Left ventricle myocardium superior (tissue), 1 donor: Measurements from ENCODE around the gene FRMD6. TPM values are rescaled to one million over a fixed set of nuclear protein-coding genes. Genes with fewer than 3 reads are reported as not detected.
"Not testable (repeated sequence)": the region's sequence is repeated elsewhere in the genome, so short reads cannot be mapped to it uniquely, and the experiment has no call there.

Experiments
- ATAC-seq: fragments of 200-7000 bp; cut with Tn5 transposase; one replicate; pipeline ENCODE4 v1.9.1; 2020; ENCODE audit warnings: mild to moderate bottlenecking, moderate library complexity
- DNase-seq: peaks from one replicate; pipeline ENCODE4 v3.0.0-alpha.2; 2020
- intact Hi-C: fragments of 100-400 bp; cut with micrococcal nuclease; formaldehyde crosslinking; loops from one replicate; pipeline ENCODE4 v1.11.0; 2022
- total RNA-seq: library from RNA; stranded (reverse); fragmentation: NEBNext Ultra II Directional; extraction: Animal tissue kit (Norgen Biotek cat#: 25700); gene quantifications from one replicate; pipeline ENCODE4 v1.2.1, GENCODE V29; 2021
- donor health status: DM: no; HTN: yes; CAD: no; lungs with severe emphysema.

The FRMD6 gene
- total RNA-seq, 1 donor from 2014 or later = 11.1 TPM

- intact Hi-C loops = no loop called here
- ATAC-seq = no peak
- DNase-seq = no peak
Observed at GRCh38 chr14:51750542-51750941, 98.8 kb downstream of the FRMD6 start.

DNA sequence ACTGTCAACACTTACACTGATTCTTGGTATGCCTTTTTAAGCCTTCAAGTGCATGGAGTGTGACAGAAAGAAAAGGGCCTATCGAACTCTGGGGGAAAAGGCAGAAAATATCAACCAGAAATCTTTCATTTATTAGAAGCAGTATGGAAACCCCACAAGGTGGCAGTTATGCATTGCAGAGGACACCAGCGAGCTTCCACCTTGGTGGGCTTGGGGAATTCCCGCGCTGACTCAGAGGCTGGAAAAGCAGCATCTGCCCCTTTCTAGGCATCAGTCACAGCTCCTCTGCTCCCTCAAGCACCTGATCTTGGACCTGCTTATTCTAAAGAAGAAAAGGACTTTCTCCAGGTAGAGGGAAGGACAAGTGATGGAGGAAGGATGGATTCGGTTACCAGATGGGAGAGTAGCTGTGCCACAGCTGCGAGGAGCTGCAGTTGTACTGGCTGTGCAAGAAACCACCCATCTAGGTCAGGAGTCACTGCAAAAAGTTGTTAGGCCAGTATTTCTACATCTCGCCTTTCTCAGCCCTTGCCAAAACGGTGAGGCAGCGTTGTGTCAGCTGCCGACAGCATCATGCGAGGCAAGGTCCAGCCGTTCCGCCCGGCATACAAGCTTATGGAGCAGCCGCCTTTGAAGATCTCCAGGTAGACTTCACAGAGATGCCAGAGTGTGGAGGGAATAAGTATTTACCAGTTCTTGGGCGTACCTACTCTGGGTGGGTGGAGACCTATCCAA, 100.1 kb downstream of the FRMD6 start:
- ATAC-seq, intact Hi-C loops, DNase-seq: not testable (repeated sequence)

GRCh38 chr14:51757756-51758155, 106.0 kb downstream of the FRMD6 start:
- ATAC-seq, intact Hi-C loops, DNase-seq: not testable (repeated sequence)

DNA sequence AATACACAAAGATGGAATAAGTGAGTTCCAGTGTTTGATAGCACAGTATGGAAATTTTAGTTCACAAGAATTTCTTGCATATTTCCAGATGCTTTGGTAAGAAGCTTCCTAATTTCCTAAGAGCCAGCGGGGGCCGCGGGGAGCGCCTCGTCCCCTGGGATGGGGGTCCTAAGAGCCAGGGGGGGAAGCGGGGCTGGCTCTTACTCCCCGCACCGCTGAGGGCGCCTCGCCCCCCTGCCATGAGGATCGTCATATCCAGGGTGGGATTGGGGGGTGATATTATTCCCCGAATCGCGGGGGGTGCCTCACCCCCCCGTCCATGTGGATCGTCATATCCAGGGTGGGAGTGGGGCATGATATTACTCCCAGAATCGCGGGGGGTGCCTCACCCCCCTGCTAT, 108.2 kb downstream of the FRMD6 start:
- ATAC-seq (no peak), DNase-seq (no peak)
- intact Hi-C loops = no loop called here

DNA sequence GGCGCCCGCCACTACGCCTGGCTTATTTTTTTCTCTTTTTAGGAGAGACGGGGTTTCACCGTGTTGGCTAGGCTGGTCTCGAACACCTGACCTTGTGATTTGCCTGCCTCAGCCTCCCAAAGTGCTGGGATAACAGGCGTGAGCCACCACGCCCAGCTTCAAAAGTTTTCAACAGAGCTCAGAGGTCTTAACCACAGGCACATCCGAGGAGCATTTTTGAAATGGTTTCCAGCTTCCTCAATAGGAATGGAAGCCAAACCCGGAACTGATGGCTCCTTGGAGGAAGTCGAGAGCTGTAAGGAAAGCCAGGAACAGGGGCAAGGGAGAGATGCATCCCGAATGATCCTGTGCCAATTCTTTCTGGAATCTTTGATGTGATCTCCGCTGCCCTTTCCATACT, 114.0 kb downstream of the FRMD6 start:
- intact Hi-C loops, DNase-seq, ATAC-seq: not testable (repeated sequence)

- ATAC-seq, intact Hi-C loops, DNase-seq: not testable (repeated sequence)
Observed at GRCh38 chr14:51766586-51766985, 114.9 kb downstream of the FRMD6 start.

DNA sequence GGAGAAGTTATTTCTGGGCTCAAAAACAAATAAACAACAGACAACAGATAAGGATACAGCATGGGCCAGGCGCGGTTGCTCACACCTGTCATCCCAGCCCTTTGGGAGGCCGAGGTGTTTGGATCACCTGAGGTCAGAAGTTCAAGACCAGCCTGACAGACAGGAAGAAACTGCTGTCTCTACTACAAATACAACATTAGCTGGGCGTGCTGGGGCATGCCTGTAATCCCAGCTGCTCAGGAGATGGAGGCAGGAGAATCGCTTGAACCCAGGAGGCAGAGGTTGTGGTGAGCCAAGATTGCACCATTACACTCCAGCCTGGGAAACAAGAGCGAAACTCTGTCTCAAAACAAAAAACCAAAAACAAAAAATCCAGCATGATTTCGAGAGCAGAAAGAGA, 117.6 kb downstream of the FRMD6 start:
- intact Hi-C loops, ATAC-seq, DNase-seq: not testable (repeated sequence)

GRCh38 chr14:51774209-51774608, 122.5 kb downstream of the FRMD6 start:
- DNase-seq (no peak), ATAC-seq (no peak)
- intact Hi-C loops = loop anchor here (10.0 kb wide), 1 partner anchor 819 kb away; no protein-coding TSS in a partner anchor

DNA sequence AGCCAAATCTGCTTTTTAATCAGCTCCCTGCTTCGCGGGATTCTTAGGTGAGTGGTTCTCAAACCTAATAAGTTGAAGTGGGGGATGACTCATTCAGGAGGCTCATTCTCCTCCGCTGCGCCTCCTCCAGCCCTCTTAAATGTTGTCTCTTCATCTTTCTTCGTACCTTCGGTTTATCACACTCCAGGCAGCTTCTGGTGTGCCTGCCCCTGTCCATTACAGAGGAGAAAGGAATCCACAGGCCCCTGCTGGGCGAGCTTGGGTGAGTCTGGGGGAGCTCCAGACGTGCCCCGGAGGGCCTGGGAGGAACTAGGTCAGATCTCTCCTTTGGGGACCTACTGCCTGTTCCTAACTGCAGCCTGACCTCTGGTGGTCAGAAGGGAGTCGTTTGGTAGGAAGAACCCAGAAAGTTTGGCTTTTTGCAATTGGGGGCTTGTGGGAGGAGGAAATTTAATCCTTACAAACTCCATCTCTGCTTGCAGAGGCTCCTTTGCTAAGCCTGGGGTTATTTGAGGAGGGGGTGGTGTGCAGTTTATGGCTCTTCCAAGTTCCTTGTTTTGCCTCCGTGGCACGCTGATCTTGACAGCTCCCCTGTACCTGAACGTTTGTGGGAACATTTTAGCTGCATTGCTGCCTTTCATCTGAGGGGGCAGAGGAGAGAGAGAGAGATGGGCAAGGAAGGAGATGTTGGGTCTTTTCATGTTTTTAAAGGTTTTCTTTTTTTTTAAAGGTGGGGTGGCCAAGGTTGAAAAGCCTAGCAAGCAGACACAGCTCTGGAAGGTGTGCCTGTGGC, 124.6 kb downstream of the FRMD6 start:
- DNase-seq (peak; percentile 47), ATAC-seq (peak; percentile 82)
- intact Hi-C loops = loop anchor here (5.0 to 10.0 kb wide), 2 partner anchors 124 to 821 kb away; partner anchors contain the start of gene FRMD6

- ATAC-seq = peak; percentile 73
- intact Hi-C loops = no loop called here
- DNase-seq = peak; percentile 69
Observed at GRCh38 chr14:51780006-51780692, 128.4 kb downstream of the FRMD6 start.

Other genes with a start within 250 kb of the FRMD6 start
- 10.3 TPM for gene GNG2, start 208.7 kb downstream of the FRMD6 start, total RNA-seq